T follicular helper cell (primary cell): ENCODE measurements around the gene MNS1.
"Not testable (repeated sequence)": the region's sequence is repeated elsewhere in the genome, so short reads cannot be mapped to it uniquely, and the experiment has no call there.

Source experiments
- DNase-seq: peaks from one replicate; pipeline ENCODE4 v3.0.0-alpha.2; 2020; ENCODE audit warnings: low read depth

MNS1 gene

DNA sequence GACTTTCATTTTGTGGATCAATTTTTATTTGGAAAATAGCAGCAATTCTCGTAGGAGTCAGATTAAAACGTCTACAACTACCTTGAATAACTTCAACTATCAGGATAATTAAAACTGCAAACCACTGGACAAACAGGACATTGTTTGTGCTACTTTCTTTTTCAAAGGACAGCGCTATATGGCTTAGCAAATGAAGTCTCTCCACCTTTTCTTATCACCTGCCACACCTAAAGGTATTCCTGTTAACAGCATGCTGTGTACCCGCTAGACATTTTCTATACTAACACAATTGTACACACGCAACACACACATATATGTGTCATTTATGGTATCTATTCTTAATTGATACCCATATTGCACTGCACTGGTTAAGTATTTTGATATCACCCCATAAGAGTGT lies 19.2 kb downstream of the MNS1 start:
- DNase-seq: no peak

DNA sequence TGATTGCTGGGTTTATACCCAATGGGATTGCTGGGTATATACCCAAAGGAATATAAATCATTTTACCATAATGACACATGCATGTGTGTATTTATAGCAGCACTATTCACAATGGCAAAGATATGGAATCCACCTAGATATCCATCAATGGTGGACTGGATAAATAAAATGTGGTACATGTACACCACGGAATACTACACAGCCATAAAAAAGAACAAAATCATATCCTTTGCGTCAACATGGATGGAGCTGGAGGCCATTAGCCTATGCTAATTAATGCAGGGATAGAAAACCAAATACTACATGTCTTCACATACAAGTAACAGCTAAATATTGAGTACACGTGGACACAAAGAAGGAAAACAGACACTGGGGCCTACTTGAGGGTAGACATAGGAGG lies 22.6 kb downstream of the MNS1 start:
- no peak for DNase-seq

DNA sequence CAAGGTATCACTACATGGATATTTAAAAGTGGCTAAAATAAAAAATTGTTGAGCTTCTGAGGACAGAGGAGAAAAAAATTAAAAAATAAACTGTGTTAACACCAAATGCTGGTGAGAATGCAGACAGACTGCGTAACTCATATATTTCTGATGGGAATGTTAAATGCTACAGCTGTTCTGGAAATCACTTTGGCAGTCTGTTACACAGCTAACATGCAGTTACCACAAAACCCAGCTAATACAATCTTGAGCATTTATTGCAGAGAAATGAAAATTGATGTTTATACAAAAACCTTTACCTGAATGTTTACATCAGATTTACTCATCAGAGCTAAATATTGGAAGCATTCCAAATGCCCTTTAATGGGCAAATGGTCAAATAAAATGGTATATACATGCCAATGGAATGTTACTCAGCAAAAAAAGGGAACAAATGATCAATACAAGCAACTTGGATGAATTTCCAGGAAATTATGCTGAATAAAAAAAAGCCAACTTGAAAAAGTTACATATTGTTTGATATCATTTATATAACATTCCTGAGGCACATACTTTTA lies 24.6 kb downstream of the MNS1 start:
- DNase-seq: no peak

- no peak for DNase-seq
Measured at GRCh38 chr15:56432304-56432703, 32.6 kb downstream of the MNS1 start.

GRCh38 chr15:56428821-56429458 lies 36.0 kb downstream of the MNS1 start:
- DNase-seq: no peak

- no peak for DNase-seq
Measured at GRCh38 chr15:56425976-56426375, 39.0 kb downstream of the MNS1 start.

GRCh38 chr15:56425276-56425675 lies 39.7 kb downstream of the MNS1 start:
- no peak for DNase-seq

DNA sequence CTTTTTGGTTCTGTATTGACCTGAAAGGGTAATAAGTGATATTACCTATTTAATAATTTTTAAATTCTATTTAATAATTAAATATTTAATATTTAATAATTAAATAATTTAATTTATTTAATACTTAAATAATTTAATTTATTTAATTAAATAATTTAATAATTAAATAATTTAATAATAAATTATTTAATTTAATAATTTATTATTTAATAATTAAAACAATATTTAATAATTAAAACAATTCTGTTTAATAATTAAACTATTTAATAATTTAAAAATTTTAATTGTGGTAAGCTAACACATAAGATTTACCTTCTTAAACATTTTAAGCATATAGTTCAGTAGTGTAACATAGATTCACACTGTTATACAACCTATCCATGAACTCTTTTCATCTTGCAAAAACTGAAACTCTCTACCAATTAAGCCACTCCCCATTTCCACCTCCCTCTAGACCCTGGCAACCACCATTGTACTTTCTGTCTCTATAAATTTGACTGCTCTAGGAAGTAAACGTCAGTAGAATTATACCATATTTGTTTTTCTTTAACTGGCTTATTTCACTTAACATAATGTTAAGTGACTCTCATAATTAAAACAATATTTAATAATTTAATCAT lies 51.7 kb downstream of the MNS1 start:
- DNase-seq: not testable (repeated sequence)

DNA sequence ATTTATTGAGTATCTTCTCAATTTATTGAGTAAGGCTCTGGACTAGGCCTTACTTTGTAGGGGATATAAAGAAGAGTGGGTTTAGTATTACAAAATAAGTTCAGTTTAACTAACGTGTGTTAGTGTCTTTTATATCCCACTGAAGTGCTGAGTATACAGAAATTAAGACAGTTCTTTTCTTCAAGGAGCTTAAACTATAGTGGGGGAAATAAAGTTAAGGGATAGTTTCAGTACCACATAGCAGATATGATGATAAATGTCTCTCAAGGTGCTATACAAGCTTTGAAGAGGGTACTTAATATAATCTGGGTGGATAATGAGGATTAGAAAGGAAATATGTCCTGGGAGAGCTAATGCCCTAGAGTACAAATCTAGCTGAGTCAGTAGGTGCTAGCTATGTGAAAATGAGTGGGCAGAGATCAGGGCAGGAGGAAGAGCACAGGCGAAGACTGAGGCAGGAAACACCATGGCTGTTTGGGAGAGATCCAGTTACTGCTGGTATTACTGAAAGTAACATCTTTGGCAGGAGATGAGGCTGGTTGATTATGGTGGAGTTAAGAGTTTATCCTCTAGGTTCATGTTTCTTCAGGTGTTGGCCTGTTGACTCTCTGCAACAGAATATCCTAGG lies 53.7 kb downstream of the MNS1 start:
- no peak for DNase-seq

DNA sequence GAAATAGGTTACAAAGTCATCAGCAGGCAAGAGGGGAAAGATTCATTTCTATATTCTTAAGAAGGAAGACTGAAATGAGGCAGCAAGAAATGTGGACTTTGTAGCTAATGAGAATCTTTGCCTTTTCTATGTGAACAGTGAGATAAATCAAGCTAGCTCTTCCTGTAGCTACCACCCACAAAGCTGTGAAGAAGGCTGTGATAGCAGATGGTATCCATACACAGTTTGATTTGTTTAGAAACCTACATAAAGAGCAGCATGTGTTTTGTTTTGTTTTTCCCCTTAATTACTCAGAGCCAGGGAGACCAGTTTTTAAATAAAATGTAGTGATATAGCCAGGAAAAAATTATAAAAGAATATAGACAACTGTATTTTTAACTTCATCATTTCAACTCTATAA lies 54.2 kb downstream of the MNS1 start:
- DNase-seq: no peak

- DNase-seq: not testable (repeated sequence)
Measured at GRCh38 chr15:56399209-56399608, 65.7 kb downstream of the MNS1 start.

GRCh38 chr15:56397325-56397724 lies 67.6 kb downstream of the MNS1 start:
- not testable (repeated sequence) for DNase-seq

GRCh38 chr15:56394909-56395308 lies 70.0 kb downstream of the MNS1 start:
- DNase-seq: no peak

DNA sequence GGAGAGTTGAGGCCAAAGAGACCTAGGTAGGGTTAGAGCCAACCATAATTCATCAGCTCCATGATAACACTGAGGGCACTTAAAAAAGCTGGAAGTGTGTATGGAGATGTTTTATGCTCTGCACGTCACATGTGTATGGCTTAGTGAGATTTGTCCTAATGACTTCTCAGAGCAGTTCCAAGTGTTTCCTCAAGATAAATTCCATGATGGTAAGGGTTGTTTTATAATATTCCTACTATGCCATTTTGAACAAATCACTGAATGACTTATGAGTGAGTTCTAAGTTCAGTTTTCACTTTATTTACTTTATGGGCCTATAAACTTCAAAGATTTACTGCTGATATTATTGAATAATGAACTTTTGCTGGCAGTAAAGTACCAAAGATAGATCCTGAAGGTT lies 71.7 kb downstream of the MNS1 start:
- DNase-seq: no peak

DNA sequence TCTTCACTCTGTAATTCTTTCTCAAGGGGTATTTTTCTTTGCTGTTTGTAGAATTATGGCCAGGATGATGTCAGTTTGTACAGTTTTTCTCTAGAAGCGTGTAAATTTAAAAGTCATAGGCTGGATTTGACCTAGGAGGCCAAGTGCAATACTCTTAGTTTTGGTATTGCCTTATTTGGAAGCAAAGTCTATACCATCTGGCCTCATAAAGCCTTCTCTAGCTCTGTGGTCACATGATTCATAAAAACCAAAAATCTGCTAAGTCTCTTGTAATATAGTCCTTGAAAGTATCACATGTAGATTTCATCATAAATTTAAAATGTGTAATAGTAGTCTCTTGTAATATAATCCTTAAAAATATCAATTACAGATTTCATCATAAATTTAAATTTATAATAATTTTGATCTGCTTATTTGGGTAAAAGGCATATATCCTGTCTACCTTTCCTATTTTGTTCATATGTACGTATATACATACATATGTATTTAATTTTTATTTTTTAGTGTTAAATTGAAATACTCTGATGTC lies 74.1 kb downstream of the MNS1 start:
- DNase-seq: no peak

DNA sequence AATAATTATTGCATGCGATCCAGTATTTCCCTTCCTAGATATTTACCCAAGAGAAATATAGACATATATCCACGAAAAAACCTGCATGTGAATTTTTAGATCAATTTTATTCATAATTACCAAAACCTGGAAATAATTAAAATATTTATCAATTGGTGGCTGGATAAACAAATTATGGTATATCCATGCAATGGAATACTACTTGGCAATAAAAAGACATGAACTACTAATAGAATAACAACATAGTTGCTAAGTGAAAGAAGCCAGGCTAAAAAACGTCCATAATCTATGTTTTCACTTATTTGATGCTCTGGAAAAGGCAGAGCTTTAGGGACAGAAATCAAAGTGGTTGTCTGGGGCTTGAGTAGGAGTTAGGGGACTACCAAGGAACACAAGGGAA lies 79.0 kb downstream of the MNS1 start:
- DNase-seq: no peak

DNA sequence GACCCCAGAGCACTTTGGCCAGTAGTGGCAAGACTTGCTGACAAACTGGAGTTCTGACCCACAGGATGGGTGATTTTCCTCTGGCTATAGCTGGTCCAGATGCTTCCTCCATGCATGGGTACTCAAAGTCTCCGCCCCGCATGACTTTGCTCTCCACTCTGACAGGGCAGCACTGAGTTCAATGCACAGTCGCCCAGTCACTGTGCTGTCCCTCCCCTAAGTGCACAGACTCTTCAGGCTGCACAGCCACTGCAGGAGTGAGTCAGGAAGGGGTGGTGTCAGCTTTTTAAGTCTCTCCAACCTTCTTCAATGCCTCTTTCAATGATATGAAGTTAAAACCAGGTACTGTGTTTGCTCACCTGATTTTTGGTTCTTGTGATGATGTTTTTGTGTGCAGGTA lies 81.9 kb downstream of the MNS1 start:
- no peak for DNase-seq
